HepG2 (cell line): ENCODE results near the gene COPS6. TPM values are rescaled to one million over a fixed set of nuclear protein-coding genes. Genes with fewer than 3 reads are reported as not detected.
A peak's percentile ranks its signal among the peaks of the same experiment; 100 is the strongest.

Experiments
- ATAC-seq: fragments of 200-7000 bp; cut with Tn5 transposase; 3 replicates; pipeline ENCODE4 v1.9.1; 2020; ENCODE audit warnings: mild to moderate bottlenecking, moderate library complexity
- BruUV-seq: library from RNA; stranded (reverse); fragments of 400-500 nt; replicated peaks from 2 replicates; lab custom pipeline; 2021; lab: Mats Ljungman, UMichigan
- CTCF ChIA-PET: fragments of 300-600 bp; formaldehyde crosslinking; extraction: SDS; loops from one replicate; lab custom pipeline; 2021; ENCODE audit warnings: low total read pairs, inconsistent platforms, low intra/inter-chr PET ratio; lab: Yijun Ruan, JAX
- POLR2A ChIA-PET: fragments of 350-600 bp; sonication (Branson Sonifier 250); formaldehyde crosslinking; loops from one replicate; lab custom pipeline; 2020; ENCODE audit warnings: antibody characterized with exemption, inconsistent platforms; lab: Yijun Ruan, JAX
- DNase-seq: peaks from one replicate; pipeline ENCODE4 v3.0.0-alpha.2; 2015; ENCODE audit warnings: low spot score
- FAIRE-seq: peaks from 3 replicates; lab custom pipeline; 2011; peaks lifted over from hg19 to GRCh38; lab: Jason Lieb, UNC
- H2AFZ ChIP-seq: one replicate; pipeline ENCODE4 v1.6.1; 2011; ENCODE audit warnings: low read length, inconsistent platforms
- H3K27ac ChIP-seq: fragments of 300-600 bp; 3 replicates; pipeline ENCODE4 v1.8.0; 2011; ENCODE audit warnings: mixed run types, mild to moderate bottlenecking, mixed read lengths, low read length, inconsistent platforms; ENCODE audit not compliant: insufficient read depth; ENCODE audit errors: extremely low read length
- H3K27me3 ChIP-seq, 2 experiments: fragments of 200-600 bp in 1 of 2; 2 replicates in 1 of 2; 3 replicates in 1 of 2; pipeline versions ENCODE4 v1.6.0 to v1.8.0; 2011; ENCODE audit warnings: low read length in 2 of 2, mild to moderate bottlenecking in 2 of 2, moderate library complexity in 2 of 2, inconsistent platforms in 1 of 2; ENCODE audit not compliant: insufficient read depth in 2 of 2, control insufficient read depth in 1 of 2
- H3K36me3 ChIP-seq, 2 experiments: fragments of 200-600 bp in 1 of 2; replicated peaks in 1 of 2; 2 replicates in 1 of 2; 3 replicates in 1 of 2; pipeline versions ENCODE4 v1.5.1 to v1.8.0; 2011; ENCODE audit warnings: low read length in 2 of 2, inconsistent platforms in 1 of 2; ENCODE audit not compliant: insufficient read depth in 2 of 2, control insufficient read depth in 1 of 2
- H3K4me1 ChIP-seq: 2 replicates; pipeline ENCODE4 v1.5.1; 2012; ENCODE audit warnings: low read length, inconsistent platforms; ENCODE audit not compliant: insufficient read depth
- H3K4me2 ChIP-seq: 2 replicates; pipeline ENCODE4 v1.6.0; 2011; ENCODE audit warnings: low read depth, low read length, inconsistent platforms
- H3K4me3 ChIP-seq, 3 experiments: fragments of 200-600 bp in 1 of 3; sonication (generic), shearing (Covaris generic) in 1 of 3; replicated peaks in 1 of 3; 2 replicates each; pipeline ENCODE4 v1.5.1; 2011 to 2016; ENCODE audit warnings: low read length in 3 of 3, inconsistent platforms in 2 of 3, low read depth in 2 of 3, mild to moderate bottlenecking in 2 of 3, control low read depth in 1 of 3, mixed read lengths in 1 of 3; ENCODE audit not compliant: insufficient read depth in 1 of 3
- H3K79me2 ChIP-seq: one replicate; pipeline ENCODE4 v1.6.1; 2011; ENCODE audit warnings: low read length, inconsistent platforms; ENCODE audit not compliant: insufficient read depth
- H3K9ac ChIP-seq: 2 replicates; pipeline ENCODE4 v1.6.0; 2011; ENCODE audit warnings: mild to moderate bottlenecking, low read depth, low read length, inconsistent platforms; ENCODE audit not compliant: insufficient read depth
- H3K9me3 ChIP-seq: 2 replicates; pipeline ENCODE4 v1.5.1; 2012; ENCODE audit warnings: mild to moderate bottlenecking, low read length
- H4K20me1 ChIP-seq: 2 replicates; pipeline ENCODE4 v1.6.0; 2011; ENCODE audit warnings: inconsistent platforms, mild to moderate bottlenecking, low read length, moderate library complexity; ENCODE audit not compliant: insufficient read depth
- ATAD3A ChIP-seq: sonication (generic); formaldehyde crosslinking; IDR thresholded peaks from 2 replicates; pipeline ENCODE4 v1.4.0; 2020; ENCODE audit warnings: missing genetic modification reagents
- KDM6A ChIP-seq: IDR thresholded peaks from 2 replicates; pipeline ENCODE4 v1.6.1; 2016; ENCODE audit warnings: low read depth
- MIXL1 ChIP-seq: IDR thresholded peaks from 2 replicates; pipeline ENCODE4 v1.6.1; 2016
- RBFOX2 ChIP-seq: fragments of 200-400 bp; formaldehyde crosslinking; IDR thresholded peaks from 2 replicates; pipeline ENCODE4 v1.6.1; 2017; ENCODE audit warnings: low read depth, mild to moderate bottlenecking, low read length
- ZNF101 ChIP-seq: sonication (generic); formaldehyde crosslinking; IDR thresholded peaks from 2 replicates; pipeline ENCODE4 v1.4.0; 2020; ENCODE audit warnings: mild to moderate bottlenecking, low read depth, missing genetic modification reagents, borderline replicate concordance
- WGBS: methylation state at CpG from one replicate; pipeline ENCODE4 v1.1.6; 2017; ENCODE audit warnings: low lambda C conversion rate; 5-methylcytosine and 5-hydroxymethylcytosine counted together
- in situ Hi-C: cut with HindIII; loops from 2 replicates; pipeline ENCODE4 v1.10.0; 2017; ENCODE audit warnings: low pct_unique_long_range_greater_than_20kb; ENCODE audit not compliant: extremely low pct_ligation_motif_present
- intact Hi-C: fragments of 100-400 bp; cut with micrococcal nuclease; formaldehyde crosslinking; loops from one replicate; pipeline ENCODE4 v1.10.0; 2022; ENCODE audit not compliant: unreplicated experiment
- polyA plus RNA-seq, 8 experiments: library from polyadenylated mRNA; depleted of rRNA in 3 of 8; stranded (reverse) in 7 of 8; unstranded in 1 of 8; fragments of >200 nt; fragmentation: Illumina TruSeq in 4 of 8; extraction: Trizol in 4 of 8; gene quantifications; 2 replicates each; pipeline versions ENCODE4 v1.2.1 to v1.2.3, GENCODE V29; 2011 to 2016; ENCODE audit warnings: low read depth in 4 of 8, missing spikeins in 1 of 8, mixed read lengths in 1 of 8; ENCODE audit not compliant: insufficient read depth in 1 of 8
- total RNA-seq, 5 experiments: library from RNA; depleted of rRNA; stranded (reverse); fragments of >200 nt; fragmentation: Illumina TruSeq; extraction: Trizol; gene quantifications; 2 replicates each; pipeline ENCODE4 v1.2.3, GENCODE V29; 2016; ENCODE audit warnings: low read depth in 1 of 5

COPS6 gene
- total and polyA plus RNA-seq, 2 of the 13 experiments (the other 11 are each of a cell fraction or from before 2014, with no cell fraction given), result 33.4 to 117 TPM

DNA sequence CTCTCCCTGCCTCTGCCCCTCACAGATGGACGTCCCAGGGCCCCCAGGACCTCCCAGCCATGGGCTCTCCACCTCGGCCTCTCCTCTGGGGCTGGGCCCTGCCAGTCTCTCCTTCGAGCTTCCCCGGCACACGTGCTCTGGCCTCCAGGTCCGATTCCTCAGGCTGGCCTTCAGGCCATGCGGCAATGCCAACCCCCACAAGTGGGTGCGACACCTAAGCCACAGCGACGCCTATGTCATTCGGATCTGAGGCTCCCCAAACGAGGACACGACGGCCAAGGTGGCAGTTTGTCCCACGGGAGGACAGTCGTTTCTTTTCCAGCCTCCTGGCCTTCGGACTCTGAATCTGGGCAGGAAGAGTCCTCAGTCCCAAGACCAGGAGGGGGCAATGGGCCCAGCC, 17.9 kb downstream of the COPS6 start:
- no peaks in the 10 kb centered on the region for H3K27me3 ChIP-seq
- ATAC-seq (no peak), DNase-seq (no peak), FAIRE-seq (no peak)
- H3K36me3 ChIP-seq, result peaks cover 10 to 25% of the 10 kb centered on the region in 2 experiments; a peak in 4 of 5 replicates
- H2AFZ ChIP-seq, result no peak overlapping the region
- no peak overlapping the region for H3K27ac ChIP-seq
- H4K20me1 ChIP-seq, result no peaks in the 10 kb centered on the region
- intact Hi-C loops (no loop called here), in situ Hi-C loops (no loop called here)
- H3K79me2 ChIP-seq, result no peaks in the 10 kb centered on the region
- WGBS, result 94% methylated on average over 17 of the region's 17 CpGs
- H3K9ac ChIP-seq, result no peak overlapping the region
- ChIA-PET POLR2A (no interaction called here), CTCF (no interaction called here)
- H3K4me2 ChIP-seq, result no peak overlapping the region
- peaks cover 13% of the 10 kb centered on the region; the same call in 1 of the 2 replicates for H3K4me1 ChIP-seq
- H3K4me3 ChIP-seq, result no peak overlapping the region
- BruUV-seq, result no TSS peak
- no peaks in the 10 kb centered on the region for H3K9me3 ChIP-seq
- TF ChIP-seq RBFOX2 (0 out of 2 replicates have a peak, but pooled peaks have one; percentile 18), MIXL1 (no peak), ZNF101 (CRISPR knock-in tag) (no peak), ATAD3A (CRISPR knock-in tag) (no peak)

DNA sequence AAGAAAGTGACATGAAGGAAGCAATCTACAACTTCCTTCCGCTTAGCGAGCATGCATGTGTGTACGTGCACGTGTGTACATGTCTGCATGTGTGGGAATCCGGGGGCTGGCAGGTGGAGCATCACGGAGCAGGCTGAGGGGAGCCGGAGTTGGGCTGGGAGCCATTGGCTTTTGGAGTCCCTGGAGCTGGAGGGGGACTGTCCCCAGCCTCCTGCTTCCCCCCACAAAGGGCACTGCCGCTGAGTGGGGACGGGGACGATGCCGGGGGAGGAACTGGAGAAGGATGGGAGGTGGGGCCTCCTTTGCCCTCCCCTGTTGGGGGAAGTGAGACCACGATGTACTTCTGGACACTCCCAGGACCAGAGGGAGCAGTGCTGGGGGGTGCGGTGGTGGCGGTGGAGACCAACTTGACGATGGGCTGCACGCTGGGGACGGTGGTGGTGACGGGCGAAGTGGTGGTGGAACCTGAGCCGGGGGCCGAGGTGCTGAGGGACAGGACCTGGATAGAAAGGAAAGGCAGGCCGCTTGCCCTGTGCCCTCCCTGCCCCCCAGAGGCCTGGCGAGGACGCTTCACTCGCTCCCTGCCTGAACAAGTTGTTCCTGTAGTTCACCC, 18.5 kb downstream of the COPS6 start:
- FAIRE-seq (no peak), DNase-seq (no peak), ATAC-seq (no peak)
- Histone ChIP-seq H3K79me2 (no peaks in the 10 kb centered on the region), H3K4me1 (peaks cover 16% of the 10 kb centered on the region), H3K27ac (no peak overlapping the region), H3K36me3 (peaks cover 10 to 30% of the 10 kb centered on the region in 2 experiments; a peak in 4 of 5 replicates), H3K9me3 (no peaks in the 10 kb centered on the region), H4K20me1 (no peaks in the 10 kb centered on the region), H3K4me2 (no peak overlapping the region), H2AFZ (no peak overlapping the region), H3K27me3 (no peaks in the 10 kb centered on the region), H3K4me3 (no peak overlapping the region), H3K9ac (no peak overlapping the region)
- ChIA-PET CTCF (no interaction called here), POLR2A (no interaction called here)
- TF ChIP-seq RBFOX2 (peak; percentile 17; the same call in 1 of the 2 replicates), KDM6A (CRISPR knock-in tag) (no peak)
- WGBS, result 97% methylated on average over 24 of the region's 25 CpGs
- TSS peak; percentile 61 for BruUV-seq
- intact Hi-C loops, result no loop called here
- in situ Hi-C loops, result no loop called here
